ENCODE data around the gene CCDC13.

GRCh38 chr3:42804106-42804830, 31.2 kb upstream of the CCDC13 start, which contains the start of gene HIGD1A:
- no peak for TF ChIP-seq CTCF (IDR thresholded peaks at IDR 0.05; ENCODE audit: insufficient read depth, low read depth, low read length)
- no peak for TF ChIP-seq EZH2 (IDR thresholded peaks at IDR 0.05; ENCODE audit: insufficient read depth, low read length)
